WTC11 (cell line): ENCODE results near the gene ZNF780A. TPM values are rescaled to one million over a fixed set of nuclear protein-coding genes. Genes with fewer than 3 reads are reported as not detected.

Experiments used
- ATAC-seq: fragments of 200-7000 bp; cut with Tn5 transposase; 2 replicates; pipeline ENCODE4 v1.10.0; 2021; ENCODE audit warnings: mild to moderate bottlenecking, moderate library complexity
- CTCF ChIA-PET: fragments of 300-600 bp; sonication (Branson Sonifier 250); formaldehyde crosslinking; loops from one replicate; lab custom pipeline; 2021; ENCODE audit warnings: antibody characterized with exemption; lab: Charles Lee
- POLR2A ChIA-PET: fragments of 350-600 bp; sonication (Branson Sonifier 250); formaldehyde crosslinking; loops from one replicate; lab custom pipeline; 2021; ENCODE audit warnings: antibody characterized with exemption; lab: Charles Lee
- DNase-seq: peaks from one replicate; pipeline ENCODE4 v3.0.0; 2021; ENCODE audit warnings: low spot score
- H3K27ac Mint-ChIP-seq: 2 replicates; pipeline ENCODE4 v1.8.0; 2021; ENCODE audit warnings: mixed read lengths
- H3K27me3 Mint-ChIP-seq: 2 replicates; pipeline ENCODE4 v1.8.0; 2021; ENCODE audit warnings: low read depth, mild to moderate bottlenecking, moderate library complexity, mixed read lengths
- H3K36me3 Mint-ChIP-seq: 2 replicates; pipeline ENCODE4 v1.8.0; 2021; ENCODE audit warnings: mixed read lengths
- H3K4me1 Mint-ChIP-seq: 2 replicates; pipeline ENCODE4 v1.8.0; 2022; ENCODE audit warnings: mixed read lengths
- H3K4me3 Mint-ChIP-seq: 2 replicates; pipeline ENCODE4 v1.8.0; 2021; ENCODE audit warnings: mild to moderate bottlenecking, moderate library complexity, mixed read lengths
- H3K9me3 Mint-ChIP-seq: 2 replicates; pipeline ENCODE4 v1.8.0; 2021; ENCODE audit warnings: mixed read lengths
- AFF4 ChIP-seq: sonication (generic); formaldehyde crosslinking; IDR thresholded peaks from 2 replicates; pipeline ENCODE4 v1.8.1; 2023; ENCODE audit warnings: mild to moderate bottlenecking, missing genetic modification reagents, borderline replicate concordance
- ATF2 ChIP-seq: sonication (generic); formaldehyde crosslinking; IDR thresholded peaks from 2 replicates; pipeline ENCODE4 v1.8.1; 2022; ENCODE audit warnings: low read depth, missing genetic modification reagents, borderline replicate concordance
- ATF6 ChIP-seq: sonication (generic); formaldehyde crosslinking; IDR thresholded peaks from 2 replicates; pipeline ENCODE4 v1.8.1; 2023; ENCODE audit warnings: mild to moderate bottlenecking, missing genetic modification reagents
- E2F1 ChIP-seq: sonication (generic); formaldehyde crosslinking; IDR thresholded peaks from 2 replicates; pipeline ENCODE4 v1.8.0; 2022; ENCODE audit warnings: mild to moderate bottlenecking, missing genetic modification reagents
- E2F5 ChIP-seq: sonication (generic); formaldehyde crosslinking; IDR thresholded peaks from 2 replicates; pipeline ENCODE4 v1.8.1; 2022; ENCODE audit warnings: mild to moderate bottlenecking, moderate library complexity, missing genetic modification reagents
- FOXJ3 ChIP-seq: sonication (generic); formaldehyde crosslinking; IDR thresholded peaks from 2 replicates; pipeline ENCODE4 v1.9.0; 2021; ENCODE audit warnings: missing genetic modification reagents, mild to moderate bottlenecking, borderline replicate concordance
- GRHL2 ChIP-seq: fragments of 250-450 bp; sonication (Bioruptor Pico); IDR thresholded peaks from 2 replicates; pipeline ENCODE4 v1.8.0; 2022; ENCODE audit warnings: mild to moderate bottlenecking, moderate library complexity; ENCODE audit not compliant: insufficient replicate concordance, severe bottlenecking
- NFE2L1 ChIP-seq: sonication (generic); formaldehyde crosslinking; IDR thresholded peaks from 2 replicates; pipeline ENCODE4 v1.8.1; 2023; ENCODE audit warnings: missing genetic modification reagents
- NFYB ChIP-seq: sonication (generic); formaldehyde crosslinking; conservative IDR thresholded peaks from 2 replicates; pipeline ENCODE4 v1.8.0; 2022; ENCODE audit warnings: low read depth, missing genetic modification reagents
- PREB ChIP-seq: sonication (generic); formaldehyde crosslinking; IDR thresholded peaks from 2 replicates; pipeline ENCODE4 v1.8.1; 2022; ENCODE audit warnings: mild to moderate bottlenecking, missing genetic modification reagents, moderate library complexity, borderline replicate concordance
- SMAD3 ChIP-seq: sonication (generic); formaldehyde crosslinking; IDR thresholded peaks from 2 replicates; pipeline ENCODE4 v1.8.0; 2022; ENCODE audit warnings: missing genetic modification reagents, mild to moderate bottlenecking, borderline replicate concordance
- TEAD1 ChIP-seq: sonication (generic); formaldehyde crosslinking; IDR thresholded peaks from 2 replicates; pipeline ENCODE4 v1.8.0; 2022; ENCODE audit warnings: mild to moderate bottlenecking, missing genetic modification reagents
- ZMAT4 ChIP-seq: fragments of 250-450 bp; sonication (Bioruptor Pico); IDR thresholded peaks from 2 replicates; pipeline ENCODE4 v1.9.0; 2021; ENCODE audit warnings: mild to moderate bottlenecking
- ZNF138 ChIP-seq: sonication (generic); formaldehyde crosslinking; conservative IDR thresholded peaks from 2 replicates; pipeline ENCODE4 v1.8.1; 2022; ENCODE audit warnings: mild to moderate bottlenecking, moderate library complexity, missing genetic modification reagents
- ZNF416 ChIP-seq: fragments of 250-450 bp; sonication (Bioruptor Pico); IDR thresholded peaks from 2 replicates; pipeline ENCODE4 v1.9.0; 2021; ENCODE audit warnings: mild to moderate bottlenecking, inconsistent platforms
- ZNF423 ChIP-seq: fragments of 250-450 bp; sonication (Bioruptor Pico); IDR thresholded peaks from 2 replicates; pipeline ENCODE4 v2.1.2; 2022; ENCODE audit warnings: mild to moderate bottlenecking, moderate library complexity
- ZNF532 ChIP-seq: fragments of 250-450 bp; sonication (Bioruptor Pico); IDR thresholded peaks from 2 replicates; pipeline ENCODE4 v1.9.0; 2021; ENCODE audit warnings: mild to moderate bottlenecking, borderline replicate concordance
- ZNF671 ChIP-seq: fragments of 250-450 bp; sonication (Bioruptor Pico); IDR thresholded peaks from 2 replicates; pipeline ENCODE4 v1.8.0; 2021; ENCODE audit warnings: mild to moderate bottlenecking
- total RNA-seq: library from RNA; stranded (reverse); gene quantifications from 3 replicates; pipeline ENCODE4 v1.2.3, GENCODE V29; 2021

The ZNF780A gene
- total RNA-seq, 1 experiment from 2014 or later, result 14.5 TPM

GRCh38 chr19:40091205-40092129, 724 bp upstream of the ZNF780A start:
- Mint-ChIP-seq H3K4me1 (peaks cover 15% of the 10 kb centered on the region), H3K9me3 (peaks cover 9% of the 10 kb centered on the region), H3K4me3 (peak overlapping the region; percentile 100), H3K36me3 (peaks cover 7% of the 10 kb centered on the region; the same call in 1 of the 2 replicates), H3K27ac (peak overlapping the region; percentile 98), H3K27me3 (peaks cover 3% of the 10 kb centered on the region; the same call in 1 of the 2 replicates)
- ChIA-PET CTCF (interaction anchor here (0.9 to 1.6 kb wide), 5 partner anchors 74 to 210 kb away, joined by 3 to 6 read pairs (median 4); partner anchors contain the start of genes TTC9B and ZNF546), POLR2A (interaction anchor here (0.5 to 1.7 kb wide), 3 partner anchors 33 to 121 kb away, joined by 4 to 5 read pairs (median 5); partner anchors contain the start of gene ZNF780B)
- ATAC-seq (no peak), DNase-seq (no peak)
- no peak for TF ChIP-seq TEAD1
- TF ChIP-seq NFYB (CRISPR knock-in tag), result no peak
- no peak for TF ChIP-seq FOXJ3 (CRISPR knock-in tag)
- TF ChIP-seq ZNF138, result no peak
- no peak for TF ChIP-seq E2F5 (CRISPR knock-in tag)
- no peak for TF ChIP-seq ZNF532 (CRISPR knock-in tag)
- no peak for TF ChIP-seq NFE2L1 (CRISPR knock-in tag)
- TF ChIP-seq PREB, result no peak
- TF ChIP-seq ZNF671 (CRISPR knock-in tag), result no peak
- no peak for TF ChIP-seq AFF4 (CRISPR knock-in tag)
- TF ChIP-seq ZMAT4 (CRISPR knock-in tag), result no peak
- no peak for TF ChIP-seq SMAD3 (CRISPR knock-in tag)
- TF ChIP-seq E2F1 (CRISPR knock-in tag), result no peak
- no peak for TF ChIP-seq ATF2 (CRISPR knock-in tag)
- no peak for TF ChIP-seq ZNF423
- TF ChIP-seq ZNF416, result no peak
- TF ChIP-seq ATF6 (CRISPR knock-in tag), result no peak
- TF ChIP-seq GRHL2 (CRISPR knock-in tag), result no peak
